ENCODE measurements around the gene CCNY.

DNA sequence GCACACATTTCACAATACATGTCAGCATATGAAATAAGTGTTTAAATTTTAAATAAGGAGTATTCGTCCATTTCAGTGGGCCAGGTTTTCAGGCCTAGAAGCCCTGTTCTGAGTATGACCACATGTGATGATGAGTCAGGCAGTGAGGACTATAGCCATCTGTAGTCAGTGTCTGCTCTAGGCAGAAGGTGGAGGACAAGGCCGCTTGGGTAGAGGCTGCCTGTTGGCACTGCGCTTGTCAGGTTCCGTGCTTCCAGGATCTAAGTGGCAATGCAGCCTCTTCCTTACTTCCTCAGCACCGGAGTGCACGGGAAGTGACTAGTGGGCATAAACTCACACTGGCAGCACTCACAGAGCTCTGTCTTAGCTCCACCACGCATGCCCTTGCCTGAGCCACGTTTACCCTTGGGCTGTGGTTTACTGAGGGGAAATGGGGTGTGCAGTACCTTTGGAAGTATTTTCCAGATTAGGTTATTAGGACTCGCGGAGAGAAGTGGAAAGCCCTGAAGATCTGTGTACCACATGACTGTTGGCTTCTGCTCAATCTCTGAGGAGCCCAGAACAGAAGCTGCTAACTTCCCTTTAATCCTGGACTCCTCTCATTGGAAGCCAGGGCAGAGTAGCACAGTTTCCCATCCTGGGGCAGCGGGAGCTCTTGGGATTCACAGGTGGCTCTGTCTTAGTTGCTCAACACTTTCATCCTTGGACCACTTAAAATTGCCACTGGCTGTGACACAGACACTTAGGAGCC, 181.3 kb downstream of the CCNY start:
- no peak for TF ChIP-seq POLR2A (IDR thresholded peaks at IDR 0.05)
- no peak for TF ChIP-seq CTCF (IDR thresholded peaks at IDR 0.05)

Data from lower leg skin (tissue), 3 donors.